Sigmoid colon (tissue), 7 donors: ENCODE measurements around the gene MAGI2. TPM values are rescaled to one million over a fixed set of nuclear protein-coding genes. Genes with fewer than 3 reads are reported as not detected.

Experiments used
- DNase-seq: peaks from one replicate; pipeline ENCODE4 v3.0.0-alpha.2; 2019
- H3K27ac ChIP-seq, 4 donors: fragments of 200-600 bp; sonication (generic); one replicate each; pipeline ENCODE4 v1.5.1; 2016 to 2019; ENCODE audit warnings: mild to moderate bottlenecking in 1 of 4
- H3K27me3 ChIP-seq, 3 donors: fragments of 200-600 bp; sonication (generic); one replicate each; pipeline ENCODE4 v1.5.1; 2019; ENCODE audit warnings: mild to moderate bottlenecking in 1 of 3
- H3K36me3 ChIP-seq, 4 donors: fragments of 200-600 bp; sonication (generic); one replicate each; pipeline ENCODE4 v1.5.1; 2016 to 2019
- H3K4me1 ChIP-seq, 4 donors: fragments of 200-600 bp; sonication (generic); one replicate each; pipeline ENCODE4 v1.5.1; 2017 to 2019
- H3K4me3 ChIP-seq, 4 donors: fragments of 200-600 bp; sonication (generic); one replicate each; pipeline ENCODE4 v1.5.1; 2017 to 2019; ENCODE audit warnings: mild to moderate bottlenecking in 2 of 4, moderate library complexity in 1 of 4
- H3K9me3 ChIP-seq, 4 donors: fragments of 200-600 bp in 3 of 4; sonication (generic) in 3 of 4; one replicate each; pipeline versions ENCODE4 v1.5.1 to v1.6.1; 2013 to 2019
- EP300 ChIP-seq, 4 donors: sonication (generic); formaldehyde crosslinking; IDR thresholded peaks; one replicate each; pipeline ENCODE4 v1.6.1; 2017; ENCODE audit warnings: antibody characterized with exemption in 4 of 4
- POLR2A ChIP-seq, 2 donors: fragments of 450-650 bp; IDR thresholded peaks; one replicate each; pipeline ENCODE4 v1.6.1; 2016; ENCODE audit warnings: antibody characterized with exemption in 2 of 2, mild to moderate bottlenecking in 2 of 2, moderate library complexity in 2 of 2
- POLR2AphosphoS5 ChIP-seq, 4 donors: sonication (generic); formaldehyde crosslinking; IDR thresholded peaks; one replicate each; pipeline ENCODE4 v1.6.1; 2017; ENCODE audit warnings: antibody characterized with exemption in 4 of 4
- whole genome bisulfite sequencing, 2 donors: extraction: QIAGEN DNeasy Blood & Tissue Kit; methylation state at CpG; one replicate each; pipeline ENCODE4 v1.1.7; 2013; 5-methylcytosine and 5-hydroxymethylcytosine counted together
- intact Hi-C: fragments of 100-400 bp; cut with DNase I; formaldehyde crosslinking; loops from one replicate; pipeline ENCODE4 v1.15.1; 2023
- polyA plus RNA-seq, 3 donors: library from polyadenylated mRNA; stranded (reverse); fragments of 200-250 nt; gene quantifications; one replicate each; pipeline ENCODE4 v1.2.3, GENCODE V29; 2013
- total RNA-seq, 4 donors: library from RNA; depleted of rRNA; stranded (reverse); fragments of >200 nt; gene quantifications; one replicate each; pipeline ENCODE4 v1.1.0, GENCODE V29; 2016
- TF ChIP-seq, protein P1 (sequence below), 4 experiments: fragments of 450-650 bp in 3 of 4; fragments of 200-600 bp in 1 of 4; IDR thresholded peaks; one replicate each; pipeline ENCODE4 v1.5.1; 2016 to 2019; ENCODE audit warnings: antibody characterized with exemption in 4 of 4, mild to moderate bottlenecking in 3 of 4, moderate library complexity in 2 of 4
- donor health status: healthy with polysubstance abuse.
- donor health status: Bipolar disorder and iron deficiency.
- donor health status: healthy.

The MAGI2 gene
- total and polyA plus RNA-seq, 7 donors, result 0.69 to 26.9 (median 14.7) TPM

DNA sequence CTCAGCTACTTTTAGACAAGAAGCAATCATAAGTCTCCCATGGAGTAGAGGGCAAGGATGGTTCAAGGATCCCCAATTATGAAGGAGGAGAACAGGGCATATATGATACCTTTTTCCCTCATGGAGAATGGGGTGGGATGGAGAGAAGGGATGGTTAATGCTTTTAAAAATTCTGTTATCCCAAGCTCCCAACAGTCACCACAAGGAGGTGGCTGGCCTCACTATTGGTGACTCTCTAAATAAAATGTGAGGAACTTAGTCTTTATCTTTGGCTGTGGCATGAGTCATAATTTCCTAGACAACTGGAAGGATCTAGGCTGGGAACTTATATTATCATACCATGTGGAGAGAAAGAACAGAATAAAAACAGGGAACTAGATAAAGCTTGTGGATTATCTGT is 1357.9 kb downstream of the MAGI2 start:
- no peaks in the 10 kb centered on the region for H3K4me1 ChIP-seq
- no peak for DNase-seq
- no peaks in the 10 kb centered on the region for H3K36me3 ChIP-seq
- no peak overlapping the region for H3K4me3 ChIP-seq
- intact Hi-C loops, result no loop called here
- H3K27ac ChIP-seq, result no peak overlapping the region
- TF ChIP-seq POLR2A (IDR thresholded peaks at IDR 0.05) (no peak), EP300 (IDR thresholded peaks at IDR 0.05) (no peak), POLR2AphosphoS5 (IDR thresholded peaks at IDR 0.05) (no peak)
- TF ChIP-seq, protein P1, sequence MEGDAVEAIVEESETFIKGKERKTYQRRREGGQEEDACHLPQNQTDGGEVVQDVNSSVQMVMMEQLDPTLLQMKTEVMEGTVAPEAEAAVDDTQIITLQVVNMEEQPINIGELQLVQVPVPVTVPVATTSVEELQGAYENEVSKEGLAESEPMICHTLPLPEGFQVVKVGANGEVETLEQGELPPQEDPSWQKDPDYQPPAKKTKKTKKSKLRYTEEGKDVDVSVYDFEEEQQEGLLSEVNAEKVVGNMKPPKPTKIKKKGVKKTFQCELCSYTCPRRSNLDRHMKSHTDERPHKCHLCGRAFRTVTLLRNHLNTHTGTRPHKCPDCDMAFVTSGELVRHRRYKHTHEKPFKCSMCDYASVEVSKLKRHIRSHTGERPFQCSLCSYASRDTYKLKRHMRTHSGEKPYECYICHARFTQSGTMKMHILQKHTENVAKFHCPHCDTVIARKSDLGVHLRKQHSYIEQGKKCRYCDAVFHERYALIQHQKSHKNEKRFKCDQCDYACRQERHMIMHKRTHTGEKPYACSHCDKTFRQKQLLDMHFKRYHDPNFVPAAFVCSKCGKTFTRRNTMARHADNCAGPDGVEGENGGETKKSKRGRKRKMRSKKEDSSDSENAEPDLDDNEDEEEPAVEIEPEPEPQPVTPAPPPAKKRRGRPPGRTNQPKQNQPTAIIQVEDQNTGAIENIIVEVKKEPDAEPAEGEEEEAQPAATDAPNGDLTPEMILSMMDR (IDR thresholded peaks at IDR 0.05), result no peak
- H3K27me3 ChIP-seq, result no peaks in the 10 kb centered on the region
- H3K9me3 ChIP-seq, result no peaks in the 10 kb centered on the region

GRCh38 chr7:78092331-78092730 is 1361.1 kb downstream of the MAGI2 start:
- TF ChIP-seq POLR2A (IDR thresholded peaks at IDR 0.05) (no peak), EP300 (IDR thresholded peaks at IDR 0.05) (no peak), POLR2AphosphoS5 (IDR thresholded peaks at IDR 0.05) (no peak)
- TF ChIP-seq, protein P1 (IDR thresholded peaks at IDR 0.05), result no peak
- WGBS, 2 donors, result 82 to 84% methylated on average over 3 of the region's 3 CpGs
- Histone ChIP-seq H3K4me3 (no peak overlapping the region), H3K27me3 (no peaks in the 10 kb centered on the region), H3K36me3 (no peaks in the 10 kb centered on the region), H3K27ac (no peak overlapping the region), H3K9me3 (no peaks in the 10 kb centered on the region), H3K4me1 (no peaks in the 10 kb centered on the region)
- intact Hi-C loops, result no loop called here
- no peak for DNase-seq

GRCh38 chr7:78090616-78091015 is 1362.9 kb downstream of the MAGI2 start:
- no peak for DNase-seq
- no peak overlapping the region for H3K4me3 ChIP-seq
- TF ChIP-seq POLR2AphosphoS5 (IDR thresholded peaks at IDR 0.05), result no peak
- TF ChIP-seq POLR2A (IDR thresholded peaks at IDR 0.05), result no peak
- no peak for TF ChIP-seq EP300 (IDR thresholded peaks at IDR 0.05)
- TF ChIP-seq, protein P1 (IDR thresholded peaks at IDR 0.05), result no peak
- no peaks in the 10 kb centered on the region for H3K36me3 ChIP-seq
- intact Hi-C loops, result no loop called here
- no peaks in the 10 kb centered on the region for H3K4me1 ChIP-seq
- H3K9me3 ChIP-seq, result no peaks in the 10 kb centered on the region
- no peaks in the 10 kb centered on the region for H3K27me3 ChIP-seq
- no peak overlapping the region for H3K27ac ChIP-seq

DNA sequence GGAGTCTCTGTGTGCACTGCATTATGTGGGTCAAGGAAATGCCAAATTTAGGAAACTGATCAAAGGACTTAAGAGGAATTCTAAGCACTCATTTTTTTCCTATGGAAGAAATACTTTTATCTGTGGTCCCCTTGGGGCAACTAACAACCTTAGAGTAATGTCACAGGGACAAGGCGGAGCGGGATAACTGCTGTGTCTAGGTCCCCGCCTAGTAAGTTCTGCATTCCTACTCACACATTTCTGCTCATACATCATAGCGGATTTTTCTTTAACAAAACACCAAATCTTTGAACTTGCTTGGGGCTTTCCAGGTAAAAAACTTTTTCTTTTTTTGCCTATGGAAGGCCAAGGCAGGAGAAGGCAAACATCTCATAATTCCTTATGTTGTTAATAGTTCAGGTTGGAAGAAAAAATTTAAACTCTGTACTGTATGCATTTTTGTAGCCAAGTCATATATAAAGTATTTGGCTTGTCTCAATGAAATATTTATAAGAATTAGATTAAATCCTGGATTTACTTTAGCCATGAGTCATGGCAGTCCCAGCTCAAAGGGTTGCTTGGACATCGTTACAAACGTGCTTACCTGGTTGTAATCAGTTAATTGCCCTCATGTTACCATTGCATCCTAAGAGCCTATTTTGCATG is 1369.9 kb downstream of the MAGI2 start:
- 75 to 88% methylated on average over 6 of the region's 6 CpGs for WGBS, 2 donors
- Histone ChIP-seq H3K4me1 (no peaks in the 10 kb centered on the region), H3K4me3 (no peak overlapping the region), H3K27me3 (no peaks in the 10 kb centered on the region), H3K9me3 (no peaks in the 10 kb centered on the region), H3K27ac (no peak overlapping the region), H3K36me3 (no peaks in the 10 kb centered on the region)
- intact Hi-C loops, result no loop called here
- DNase-seq, result no peak
- TF ChIP-seq EP300 (IDR thresholded peaks at IDR 0.05), result no peak
- TF ChIP-seq, protein P1 (IDR thresholded peaks at IDR 0.05), result no peak
- TF ChIP-seq POLR2A (IDR thresholded peaks at IDR 0.05), result no peak
- TF ChIP-seq POLR2AphosphoS5 (IDR thresholded peaks at IDR 0.05), result no peak

DNA sequence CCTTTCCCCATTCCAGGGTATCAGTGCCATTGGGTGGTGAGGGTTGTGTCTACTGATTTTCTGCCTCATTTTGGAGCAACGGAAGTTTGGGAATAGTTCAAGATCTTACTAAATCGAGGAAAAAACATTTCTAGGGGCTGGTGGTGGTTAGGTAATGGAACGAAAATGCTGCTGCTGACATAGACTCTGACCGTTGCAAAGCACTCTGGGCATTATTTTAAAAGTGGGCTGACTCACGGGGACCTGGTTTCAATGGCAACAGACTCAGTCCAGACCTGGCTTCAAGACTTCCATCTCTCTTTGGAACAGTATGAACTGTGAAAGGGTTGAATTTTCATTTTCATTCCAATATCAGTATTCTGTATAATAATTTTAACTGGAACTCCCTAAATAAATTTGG is 1370.9 kb downstream of the MAGI2 start:
- intact Hi-C loops, result no loop called here
- H3K27ac ChIP-seq, result no peak overlapping the region
- 78 to 83% methylated on average over 5 of the region's 5 CpGs for WGBS, 2 donors
- no peaks in the 10 kb centered on the region for H3K9me3 ChIP-seq
- H3K4me1 ChIP-seq, result no peaks in the 10 kb centered on the region
- no peak overlapping the region for H3K4me3 ChIP-seq
- DNase-seq, result no peak
- no peaks in the 10 kb centered on the region for H3K27me3 ChIP-seq
- TF ChIP-seq EP300 (IDR thresholded peaks at IDR 0.05) (no peak), POLR2A (IDR thresholded peaks at IDR 0.05) (no peak), POLR2AphosphoS5 (IDR thresholded peaks at IDR 0.05) (no peak)
- TF ChIP-seq, protein P1 (IDR thresholded peaks at IDR 0.05), result no peak
- no peaks in the 10 kb centered on the region for H3K36me3 ChIP-seq
